HG02970 (cell line): Measurements from ENCODE around the gene CNTNAP2.

Experiments
- ATAC-seq: cut with Tn5 transposase; IDR thresholded peaks from one replicate; pipeline ENCODE4 v1.9.1; 2021; ENCODE audit warnings: mild to moderate bottlenecking, moderate library complexity, moderate number of reproducible peaks; ENCODE audit not compliant: unreplicated experiment, low FRiP score

CNTNAP2 gene

GRCh38 chr7:147415991-147416390 lies 1299.4 kb downstream of the CNTNAP2 start:
- ATAC-seq, result no peak

GRCh38 chr7:147418966-147419365 lies 1302.4 kb downstream of the CNTNAP2 start:
- ATAC-seq, result no peak

- ATAC-seq, result no peak
Measured at GRCh38 chr7:147423875-147424274, 1307.3 kb downstream of the CNTNAP2 start.

- no peak for ATAC-seq
Measured at GRCh38 chr7:147428075-147428474, 1311.5 kb downstream of the CNTNAP2 start.

GRCh38 chr7:147429961-147430360 lies 1313.4 kb downstream of the CNTNAP2 start:
- no peak for ATAC-seq

GRCh38 chr7:147432079-147432478 lies 1315.5 kb downstream of the CNTNAP2 start:
- no peak for ATAC-seq

- ATAC-seq, result no peak
Measured at GRCh38 chr7:147432576-147432975, 1316.0 kb downstream of the CNTNAP2 start.

- no peak for ATAC-seq
Measured at GRCh38 chr7:147436718-147437117, 1320.1 kb downstream of the CNTNAP2 start.

- ATAC-seq, result no peak
Measured at GRCh38 chr7:147438216-147438615, 1321.6 kb downstream of the CNTNAP2 start.

GRCh38 chr7:147443942-147444341 lies 1327.3 kb downstream of the CNTNAP2 start:
- no peak for ATAC-seq

GRCh38 chr7:147452816-147453215 lies 1336.2 kb downstream of the CNTNAP2 start:
- ATAC-seq, result no peak

- ATAC-seq, result no peak
Measured at GRCh38 chr7:147465223-147465622, 1348.6 kb downstream of the CNTNAP2 start.

- ATAC-seq, result no peak
Measured at GRCh38 chr7:147472556-147472955, 1356.0 kb downstream of the CNTNAP2 start.

- ATAC-seq, result no peak
Measured at GRCh38 chr7:147474862-147475261, 1358.3 kb downstream of the CNTNAP2 start.

- ATAC-seq, result no peak
Measured at GRCh38 chr7:147477526-147477925, 1360.9 kb downstream of the CNTNAP2 start.

GRCh38 chr7:147478796-147479195 lies 1362.2 kb downstream of the CNTNAP2 start:
- ATAC-seq, result no peak

- no peak for ATAC-seq
Measured at GRCh38 chr7:147483634-147484292, 1367.2 kb downstream of the CNTNAP2 start.

- ATAC-seq, result no peak
Measured at GRCh38 chr7:147485660-147486210, 1369.1 kb downstream of the CNTNAP2 start.

GRCh38 chr7:147492606-147493005 lies 1376.0 kb downstream of the CNTNAP2 start:
- ATAC-seq, result no peak

- ATAC-seq, result no peak
Measured at GRCh38 chr7:147496209-147496608, 1379.6 kb downstream of the CNTNAP2 start.

GRCh38 chr7:147497246-147497645 lies 1380.6 kb downstream of the CNTNAP2 start:
- no peak for ATAC-seq

- no peak for ATAC-seq
Measured at GRCh38 chr7:147498081-147498480, 1381.5 kb downstream of the CNTNAP2 start.
